GM19351 (cell line): Measurements from ENCODE around the gene ZNF583.

Experiments used
- ATAC-seq: cut with Tn5 transposase; IDR thresholded peaks from one replicate; pipeline ENCODE4 v1.9.1; 2021; ENCODE audit warnings: mild to moderate bottlenecking, moderate library complexity; ENCODE audit not compliant: unreplicated experiment

ZNF583 gene

DNA sequence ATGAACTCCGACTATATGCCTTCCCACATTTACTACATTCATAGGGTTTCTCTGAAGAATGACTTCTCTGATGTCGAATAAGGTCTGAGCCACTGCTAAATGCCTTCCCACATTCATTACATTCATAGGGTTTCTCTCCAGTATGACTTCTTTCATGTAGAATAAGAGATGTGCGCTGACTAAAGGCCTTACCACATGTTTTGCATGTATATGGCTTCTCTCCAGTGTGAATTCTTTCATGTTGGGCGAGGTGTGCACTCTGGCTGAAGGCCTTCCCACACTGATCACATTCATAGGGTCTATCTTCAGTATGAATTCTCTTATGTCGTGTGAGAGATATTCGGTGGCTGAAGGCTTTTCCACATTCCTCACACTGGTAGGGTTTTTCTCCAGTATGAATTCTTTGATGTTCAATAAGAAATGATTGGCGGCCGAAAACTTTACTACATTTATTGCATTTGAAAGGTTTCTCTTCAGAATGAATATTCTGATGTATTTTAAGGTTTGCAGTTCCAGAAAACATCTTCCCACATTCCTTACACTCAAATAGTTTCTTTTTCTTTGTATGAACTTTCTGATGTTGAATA is 37.2 kb downstream of the ZNF583 start:
- no peak for ATAC-seq

DNA sequence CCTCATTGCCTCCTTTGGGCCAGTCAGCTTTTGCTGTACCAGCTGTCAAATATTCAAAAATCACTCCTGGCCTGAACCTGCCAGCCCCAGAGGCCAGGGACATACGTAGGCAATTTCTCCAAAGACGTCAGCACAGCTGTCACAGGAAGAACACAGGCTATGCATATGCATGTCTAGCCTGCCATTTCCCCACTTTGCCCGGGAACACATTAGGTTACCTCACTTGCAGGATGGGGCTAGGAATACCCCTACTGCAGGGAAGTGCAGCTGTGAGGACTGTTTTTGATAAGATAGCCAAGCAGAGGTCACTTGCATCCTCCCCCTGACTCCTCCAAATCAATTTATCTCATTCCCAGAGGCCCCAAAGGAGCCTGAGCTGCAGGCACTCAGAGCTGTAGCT is 70.2 kb downstream of the ZNF583 start:
- ATAC-seq = no peak

DNA sequence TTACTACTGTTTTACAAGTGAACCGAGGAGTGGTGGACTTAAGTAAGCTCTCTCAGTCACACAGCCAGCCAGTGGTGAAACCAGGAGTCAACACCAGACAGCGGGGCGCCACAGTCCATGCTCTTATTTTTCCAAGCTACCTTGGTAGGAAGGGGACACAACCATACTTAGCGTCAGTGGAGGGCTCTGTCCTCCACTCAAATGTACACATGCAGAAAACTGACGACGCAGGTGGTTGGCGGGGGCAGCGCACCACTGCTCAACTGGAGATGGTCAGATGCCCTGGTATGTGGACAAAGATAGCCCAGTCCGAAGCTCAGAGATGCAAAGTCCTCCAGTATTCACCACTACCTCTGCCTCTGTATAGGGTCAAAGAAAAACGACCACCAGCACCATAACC is 72.0 kb downstream of the ZNF583 start:
- ATAC-seq = no peak
